Vagina (tissue), 2 donors: Measurements from ENCODE around the gene GORASP1. TPM values are rescaled to one million over a fixed set of nuclear protein-coding genes. Genes with fewer than 3 reads are reported as not detected.

Source experiments
- DNase-seq, 2 donors: peaks; one replicate each; pipeline ENCODE4 v3.0.0-alpha.2; 2017; ENCODE audit errors: extremely low spot score in 2 of 2
- H3K27ac ChIP-seq: fragments of 200-600 bp; sonication (generic); one replicate; pipeline ENCODE4 v1.5.1; 2019
- H3K27me3 ChIP-seq: fragments of 200-600 bp; sonication (generic); one replicate; pipeline ENCODE4 v1.5.1; 2019
- H3K36me3 ChIP-seq, 2 donors: fragments of 200-600 bp; sonication (generic); one replicate each; pipeline ENCODE4 v1.5.1; 2017 to 2019
- H3K4me1 ChIP-seq: fragments of 200-600 bp; sonication (generic); one replicate; pipeline ENCODE4 v1.5.1; 2019
- H3K4me3 ChIP-seq, 2 donors: fragments of 200-600 bp; sonication (generic); 1 replicate in 1 of 2; 2 replicates in 1 of 2; pipeline ENCODE4 v1.5.1; 2016 to 2019
- H3K9me3 ChIP-seq: fragments of 200-600 bp; sonication (generic); one replicate; pipeline ENCODE4 v1.5.1; 2019
- POLR2A ChIP-seq, 2 donors: fragments of 450-650 bp; IDR thresholded peaks; one replicate each; pipeline ENCODE4 v1.6.1; 2017; ENCODE audit warnings: antibody characterized with exemption in 2 of 2, mild to moderate bottlenecking in 2 of 2, moderate library complexity in 2 of 2
- POLR2AphosphoS5 ChIP-seq, 2 donors: sonication (generic); formaldehyde crosslinking; IDR thresholded peaks; one replicate each; pipeline ENCODE4 v1.9.0; 2017; ENCODE audit warnings: antibody characterized with exemption in 2 of 2, mild to moderate bottlenecking in 2 of 2, low read depth in 1 of 2; ENCODE audit not compliant: insufficient read depth in 1 of 2
- intact Hi-C: fragments of 100-400 bp; cut with DNase I; formaldehyde crosslinking; loops from one replicate; pipeline ENCODE4 v1.15.1; 2023
- total RNA-seq: library from RNA; depleted of rRNA; stranded (reverse); fragments of >200 nt; gene quantifications from one replicate; pipeline ENCODE4 v1.2.3, GENCODE V29; 2016
- TF ChIP-seq, protein P1 (sequence below), 3 experiments: fragments of 450-650 bp in 2 of 3; fragments of 200-600 bp in 1 of 3; sonication (generic) in 1 of 3; IDR thresholded peaks; one replicate each; pipeline ENCODE4 v1.5.1; 2017 to 2019; ENCODE audit warnings: antibody characterized with exemption in 3 of 3, mild to moderate bottlenecking in 2 of 3, moderate library complexity in 2 of 3

The GORASP1 gene
- total RNA-seq, 1 donor from 2014 or later = 45.9 TPM

DNA sequence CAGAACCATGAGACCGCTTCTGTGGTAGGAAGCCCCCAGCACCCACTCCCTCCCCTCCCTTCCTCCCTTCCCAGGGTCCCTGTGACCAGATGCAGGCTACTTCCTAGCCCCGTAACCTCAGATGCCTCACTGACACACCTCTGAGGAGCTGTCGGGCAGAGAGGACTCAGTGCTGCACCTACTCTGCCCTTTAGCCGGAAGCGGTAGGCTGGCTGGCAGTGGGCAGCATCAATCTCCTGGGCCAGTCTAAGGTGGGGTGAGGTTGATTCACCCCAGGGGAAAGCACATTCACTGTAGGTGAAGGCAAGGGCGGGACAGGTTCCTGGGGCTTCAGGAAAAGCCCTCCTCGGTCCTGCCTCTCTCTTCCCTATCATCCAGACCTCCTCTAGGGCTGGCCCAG, 26.9 kb upstream of the GORASP1 start:
- H3K4me3 ChIP-seq = no peak overlapping the region
- no peaks in the 10 kb centered on the region for H3K9me3 ChIP-seq
- intact Hi-C loops = no loop called here
- no peak for DNase-seq
- no peak overlapping the region for H3K27ac ChIP-seq
- peaks cover 17% of the 10 kb centered on the region for H3K4me1 ChIP-seq
- no peak for TF ChIP-seq POLR2A (IDR thresholded peaks at IDR 0.05)
- TF ChIP-seq, protein P1, sequence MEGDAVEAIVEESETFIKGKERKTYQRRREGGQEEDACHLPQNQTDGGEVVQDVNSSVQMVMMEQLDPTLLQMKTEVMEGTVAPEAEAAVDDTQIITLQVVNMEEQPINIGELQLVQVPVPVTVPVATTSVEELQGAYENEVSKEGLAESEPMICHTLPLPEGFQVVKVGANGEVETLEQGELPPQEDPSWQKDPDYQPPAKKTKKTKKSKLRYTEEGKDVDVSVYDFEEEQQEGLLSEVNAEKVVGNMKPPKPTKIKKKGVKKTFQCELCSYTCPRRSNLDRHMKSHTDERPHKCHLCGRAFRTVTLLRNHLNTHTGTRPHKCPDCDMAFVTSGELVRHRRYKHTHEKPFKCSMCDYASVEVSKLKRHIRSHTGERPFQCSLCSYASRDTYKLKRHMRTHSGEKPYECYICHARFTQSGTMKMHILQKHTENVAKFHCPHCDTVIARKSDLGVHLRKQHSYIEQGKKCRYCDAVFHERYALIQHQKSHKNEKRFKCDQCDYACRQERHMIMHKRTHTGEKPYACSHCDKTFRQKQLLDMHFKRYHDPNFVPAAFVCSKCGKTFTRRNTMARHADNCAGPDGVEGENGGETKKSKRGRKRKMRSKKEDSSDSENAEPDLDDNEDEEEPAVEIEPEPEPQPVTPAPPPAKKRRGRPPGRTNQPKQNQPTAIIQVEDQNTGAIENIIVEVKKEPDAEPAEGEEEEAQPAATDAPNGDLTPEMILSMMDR (IDR thresholded peaks at IDR 0.05) = no peak
- TF ChIP-seq POLR2AphosphoS5 (IDR thresholded peaks at IDR 0.05; ENCODE audit: insufficient read depth in 1 of 2, low read depth in 1 of 2) = no peak
- no peaks in the 10 kb centered on the region for H3K36me3 ChIP-seq
- H3K27me3 ChIP-seq = no peaks in the 10 kb centered on the region

DNA sequence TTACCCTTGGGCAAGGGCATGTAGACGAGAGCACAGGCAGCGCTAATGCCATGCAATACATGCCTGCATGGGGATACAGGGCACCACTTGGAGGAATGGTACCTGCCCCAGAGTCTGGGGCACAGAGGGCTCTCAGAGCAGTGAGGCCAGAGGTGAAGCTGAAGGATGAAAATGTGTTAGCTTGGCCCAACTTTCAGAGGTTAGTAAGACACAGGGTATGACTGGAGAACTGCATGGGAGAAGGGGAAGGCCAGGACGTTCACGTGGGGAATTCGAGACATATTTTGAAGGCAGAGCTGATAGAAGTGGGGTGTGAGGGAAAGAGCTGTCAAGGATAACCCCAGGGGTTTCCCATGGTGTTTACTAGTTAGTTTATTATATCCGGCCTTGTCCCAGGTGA, 26.4 kb upstream of the GORASP1 start:
- H3K27ac ChIP-seq = no peak overlapping the region
- intact Hi-C loops = no loop called here
- peaks cover 12% of the 10 kb centered on the region for H3K4me1 ChIP-seq
- no peak for DNase-seq
- no peak for TF ChIP-seq POLR2AphosphoS5 (IDR thresholded peaks at IDR 0.05; ENCODE audit: insufficient read depth in 1 of 2, low read depth in 1 of 2)
- no peak for TF ChIP-seq POLR2A (IDR thresholded peaks at IDR 0.05)
- TF ChIP-seq, protein P1 (IDR thresholded peaks at IDR 0.05) = no peak
- H3K4me3 ChIP-seq = no peak overlapping the region
- H3K27me3 ChIP-seq = no peaks in the 10 kb centered on the region
- no peaks in the 10 kb centered on the region for H3K36me3 ChIP-seq
- no peaks in the 10 kb centered on the region for H3K9me3 ChIP-seq

DNA sequence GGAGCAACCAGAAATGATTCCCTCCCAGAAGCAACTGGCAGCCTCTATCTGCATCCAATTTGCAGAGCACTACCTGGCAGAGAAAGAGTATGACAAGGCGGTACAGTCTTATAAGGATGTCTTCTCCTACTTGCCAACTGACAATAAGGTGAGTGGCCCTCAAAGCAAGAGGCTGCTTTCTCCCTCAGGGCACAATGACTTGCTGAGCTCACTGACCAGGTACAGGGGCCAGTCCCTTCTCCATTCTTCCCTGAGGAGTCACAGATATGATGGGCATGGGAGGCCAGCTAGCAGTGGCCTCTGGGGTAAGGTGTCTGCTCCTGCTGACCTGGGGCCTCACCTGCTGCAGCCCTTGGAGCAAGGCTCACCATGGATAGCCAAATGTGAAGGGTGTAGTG, 25.7 kb upstream of the GORASP1 start:
- H3K36me3 ChIP-seq = no peaks in the 10 kb centered on the region
- H3K9me3 ChIP-seq = no peaks in the 10 kb centered on the region
- H3K4me3 ChIP-seq = no peak overlapping the region
- peaks cover 7% of the 10 kb centered on the region for H3K4me1 ChIP-seq
- intact Hi-C loops = no loop called here
- no peak for DNase-seq
- H3K27ac ChIP-seq = no peak overlapping the region
- TF ChIP-seq, protein P1 (IDR thresholded peaks at IDR 0.05) = no peak
- no peak for TF ChIP-seq POLR2AphosphoS5 (IDR thresholded peaks at IDR 0.05; ENCODE audit: insufficient read depth in 1 of 2, low read depth in 1 of 2)
- TF ChIP-seq POLR2A (IDR thresholded peaks at IDR 0.05) = no peak
- no peaks in the 10 kb centered on the region for H3K27me3 ChIP-seq

DNA sequence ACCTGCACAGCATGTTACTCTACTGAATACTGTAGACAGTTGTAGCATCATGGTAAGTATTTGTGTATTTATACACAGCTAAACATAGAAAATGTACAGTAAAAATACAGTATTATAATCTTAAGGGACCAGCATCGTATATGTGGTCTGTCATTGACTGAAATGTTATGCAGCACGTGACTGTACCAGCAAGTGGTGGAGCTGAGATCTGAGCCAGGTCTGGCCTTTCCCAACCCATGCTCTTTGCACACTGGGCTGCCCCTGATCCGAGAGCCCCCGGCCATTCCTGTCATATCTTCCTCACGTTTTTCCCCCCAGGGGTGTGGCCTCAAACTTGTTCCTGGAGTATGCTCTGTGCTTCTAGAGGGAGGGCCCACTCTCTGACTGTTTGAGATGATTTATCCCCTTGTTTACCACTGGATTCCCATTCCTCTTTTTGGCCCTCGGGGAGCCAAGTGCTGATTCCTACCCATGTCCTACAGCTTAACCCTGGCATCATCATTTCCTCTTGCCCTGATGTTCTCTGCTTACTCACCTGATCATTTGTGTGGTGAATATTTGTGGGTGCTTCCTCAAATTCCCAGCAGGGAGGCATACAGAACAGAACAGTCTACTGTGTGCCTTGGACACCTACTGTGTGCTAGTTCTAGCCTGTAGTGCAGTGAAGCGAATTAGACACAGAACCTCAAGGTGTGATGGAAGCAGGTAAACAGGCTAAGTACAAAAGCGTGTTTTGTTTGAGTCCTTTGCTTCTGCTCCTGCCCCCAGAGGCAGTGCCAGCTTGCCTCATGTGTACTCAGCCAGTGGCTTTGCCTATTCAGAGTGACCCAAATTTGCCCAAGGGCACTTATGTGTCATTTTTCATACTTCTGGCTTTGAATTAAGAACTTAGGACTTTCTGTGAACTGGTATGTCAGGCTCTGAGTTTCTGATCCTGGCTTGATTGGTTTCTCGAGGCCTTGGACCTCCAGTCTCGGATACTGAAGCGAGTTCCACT, 25.0 kb upstream of the GORASP1 start:
- H3K9me3 ChIP-seq = no peaks in the 10 kb centered on the region
- TF ChIP-seq POLR2AphosphoS5 (IDR thresholded peaks at IDR 0.05; ENCODE audit: insufficient read depth in 1 of 2, low read depth in 1 of 2) = no peak
- TF ChIP-seq, protein P1 (IDR thresholded peaks at IDR 0.05) = no peak
- no peak for TF ChIP-seq POLR2A (IDR thresholded peaks at IDR 0.05)
- no peak for DNase-seq
- no peak overlapping the region for H3K4me3 ChIP-seq
- H3K27ac ChIP-seq = no peak overlapping the region
- no peaks in the 10 kb centered on the region for H3K27me3 ChIP-seq
- H3K36me3 ChIP-seq = no peaks in the 10 kb centered on the region
- intact Hi-C loops = no loop called here
- H3K4me1 ChIP-seq = peaks cover 7% of the 10 kb centered on the region

DNA sequence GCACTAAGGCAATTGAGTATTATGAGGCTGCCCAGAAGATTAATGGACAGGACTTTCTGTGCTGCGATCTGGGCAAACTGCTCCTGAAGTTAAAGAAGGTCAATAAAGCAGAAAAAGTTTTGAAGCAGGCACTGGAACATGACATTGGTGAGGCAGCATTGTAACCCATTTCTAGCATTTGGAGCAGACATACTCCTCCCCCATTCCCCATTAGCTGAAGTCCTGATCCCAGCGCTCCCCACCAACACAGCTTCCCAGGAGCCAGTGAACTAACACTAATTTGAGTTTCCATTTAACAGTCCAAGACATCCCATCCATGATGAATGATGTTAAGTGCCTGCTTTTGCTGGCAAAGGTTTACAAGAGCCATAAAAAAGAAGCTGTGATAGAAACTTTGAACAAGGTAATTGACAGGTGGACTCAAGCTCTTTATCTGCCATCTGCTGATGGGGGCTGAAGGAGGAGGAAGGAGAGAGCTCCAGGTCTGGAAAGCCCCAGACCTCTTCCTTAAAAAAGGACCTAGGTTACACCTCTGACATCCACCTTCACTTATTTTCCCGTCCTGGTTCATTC, 23.4 kb upstream of the GORASP1 start:
- no peak for DNase-seq
- Histone ChIP-seq H3K4me1 (peaks cover 17% of the 10 kb centered on the region), H3K27ac (no peak overlapping the region), H3K27me3 (no peaks in the 10 kb centered on the region), H3K4me3 (no peak overlapping the region), H3K9me3 (no peaks in the 10 kb centered on the region), H3K36me3 (no peaks in the 10 kb centered on the region)
- TF ChIP-seq POLR2AphosphoS5 (IDR thresholded peaks at IDR 0.05; ENCODE audit: insufficient read depth in 1 of 2, low read depth in 1 of 2) (no peak), POLR2A (IDR thresholded peaks at IDR 0.05) (no peak)
- TF ChIP-seq, protein P1 (IDR thresholded peaks at IDR 0.05) = no peak
- intact Hi-C loops = no loop called here
